GM21360 (cell line): ENCODE data around the gene EPHA2.

Source experiments
- ATAC-seq: cut with Tn5 transposase; IDR thresholded peaks from one replicate; pipeline ENCODE4 v1.9.1; 2021; ENCODE audit warnings: mild to moderate bottlenecking, moderate library complexity; ENCODE audit not compliant: unreplicated experiment

The EPHA2 gene

GRCh38 chr1:16138772-16139221 is 17.1 kb downstream of the EPHA2 start:
- ATAC-seq = no peak

- no peak for ATAC-seq
Measured at GRCh38 chr1:16137890-16138467, 17.9 kb downstream of the EPHA2 start.

- no peak for ATAC-seq
Measured at GRCh38 chr1:16135501-16135900, 20.4 kb downstream of the EPHA2 start.

DNA sequence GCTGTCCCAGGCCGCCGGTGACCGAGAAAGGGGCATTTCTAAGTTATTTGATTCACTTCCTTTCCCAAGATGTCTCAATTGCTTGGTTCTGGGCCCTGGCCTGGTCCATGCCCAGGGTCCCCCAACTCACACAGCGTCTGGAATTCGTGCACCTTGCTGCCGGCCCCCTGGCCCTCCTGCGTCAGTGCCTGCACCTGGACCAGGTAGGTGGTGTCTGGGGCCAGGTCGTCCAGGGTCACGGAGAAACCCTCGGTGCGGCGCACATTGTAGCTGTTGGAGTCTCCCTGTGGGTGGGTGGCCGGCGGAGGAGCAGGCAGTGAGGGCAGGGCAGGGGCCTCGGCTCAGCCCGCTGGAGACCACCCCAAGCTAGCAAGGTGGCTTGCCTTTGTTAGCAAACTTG is 21.0 kb downstream of the EPHA2 start:
- no peak for ATAC-seq

DNA sequence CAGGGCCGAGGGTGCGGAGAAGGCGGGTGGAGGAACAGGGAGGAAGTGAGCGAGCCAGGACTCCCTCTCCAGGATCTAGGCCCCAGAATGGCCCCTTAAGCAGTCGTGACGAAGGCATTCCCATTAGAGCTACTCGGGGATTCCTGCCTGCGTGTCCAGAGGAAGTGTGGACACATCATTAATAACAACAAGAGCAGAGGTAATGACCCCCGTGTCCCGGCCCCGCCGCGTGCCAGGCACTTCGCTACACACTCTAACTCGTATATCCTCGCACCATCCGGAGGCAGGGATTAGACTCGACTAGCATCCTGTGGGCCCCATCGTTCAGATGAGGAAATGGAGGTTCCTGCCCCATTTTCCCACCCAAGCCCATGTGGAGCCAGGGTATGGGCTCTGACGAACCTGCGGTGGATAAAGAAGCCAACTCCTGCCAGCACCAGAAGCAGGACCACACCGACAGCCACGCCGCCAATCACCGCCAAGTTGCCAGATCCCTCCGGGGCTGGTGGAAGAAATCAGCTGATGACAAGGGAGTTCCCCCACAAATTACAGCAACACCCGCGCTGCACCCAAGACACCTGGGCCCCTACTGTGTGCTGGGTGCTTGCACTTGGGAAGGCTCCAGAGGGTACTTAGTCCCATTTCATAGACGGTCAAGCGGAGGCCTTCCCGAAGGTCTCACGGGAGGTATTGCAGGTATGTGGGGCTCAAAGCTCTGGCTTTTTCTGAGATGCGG is 21.6 kb downstream of the EPHA2 start:
- ATAC-seq = no peak

DNA sequence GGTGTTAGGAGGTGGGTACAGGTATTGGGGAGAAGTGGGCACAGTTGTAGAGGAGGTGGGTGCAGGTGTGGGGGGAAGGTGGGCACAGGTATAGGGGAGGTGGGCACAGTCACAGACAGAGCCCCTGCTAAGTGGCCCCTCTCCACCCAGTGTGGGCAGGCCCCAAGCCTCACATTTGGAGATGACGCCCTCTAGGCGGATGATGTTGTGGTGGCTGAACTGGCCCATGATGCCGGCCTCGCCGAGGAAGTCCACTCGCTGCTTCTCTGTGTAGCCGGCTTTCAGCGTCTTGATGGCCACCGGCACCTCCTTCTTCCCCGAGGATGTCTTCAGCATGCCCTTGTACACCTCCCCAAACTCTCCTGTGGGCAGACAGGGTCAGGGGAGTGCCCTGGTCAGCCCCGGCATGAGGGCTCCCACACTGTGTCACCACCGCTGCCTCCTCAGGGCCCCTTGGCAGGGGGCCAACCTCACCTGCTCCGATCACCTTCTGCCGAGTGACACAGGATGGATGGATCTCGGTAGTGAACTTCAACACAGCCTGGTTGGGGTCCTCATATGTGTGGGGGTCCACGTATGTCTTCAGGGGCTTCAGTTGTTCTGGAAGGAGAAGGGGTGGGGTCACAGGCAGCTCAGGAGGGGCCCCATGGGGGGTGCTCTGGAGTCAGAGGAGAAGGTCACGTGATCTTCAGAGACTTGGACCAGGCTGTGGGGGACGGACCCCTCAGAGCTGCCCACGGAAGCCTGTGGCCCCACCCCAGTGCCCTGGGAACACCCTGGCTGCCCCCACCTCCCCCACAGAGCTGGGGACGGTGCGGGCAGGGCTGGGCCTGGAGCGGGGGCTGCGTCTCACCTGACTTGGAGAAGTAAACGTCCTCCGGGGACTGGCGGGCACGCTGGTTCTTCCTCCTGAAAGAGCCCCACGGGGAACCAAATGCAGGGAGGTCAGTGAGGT is 22.6 kb downstream of the EPHA2 start:
- ATAC-seq = no peak

DNA sequence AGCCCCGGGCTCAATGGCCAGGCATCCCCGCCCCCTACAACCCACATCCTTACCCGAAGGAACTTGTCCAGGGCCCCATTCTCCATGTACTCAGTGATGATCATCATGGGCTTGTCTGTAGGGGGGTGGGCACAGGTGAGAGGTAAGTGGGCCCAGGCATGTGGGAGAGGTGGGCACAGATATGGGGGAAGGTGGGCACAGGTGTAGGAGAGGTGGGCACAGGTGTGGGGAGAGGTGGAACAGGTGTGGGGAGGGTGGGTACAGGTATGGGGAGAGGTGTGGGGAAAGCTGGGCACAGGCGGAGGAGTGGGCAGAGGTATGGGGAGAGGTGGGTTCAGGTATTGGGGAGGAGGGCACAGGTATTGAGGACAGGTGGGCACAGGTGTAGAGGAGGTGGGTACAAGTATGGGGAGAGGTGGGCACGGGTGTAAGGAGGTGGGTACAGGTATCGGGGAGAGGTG is 23.5 kb downstream of the EPHA2 start:
- no peak for ATAC-seq

GRCh38 chr1:16131636-16132324 is 24.1 kb downstream of the EPHA2 start:
- no peak for ATAC-seq

DNA sequence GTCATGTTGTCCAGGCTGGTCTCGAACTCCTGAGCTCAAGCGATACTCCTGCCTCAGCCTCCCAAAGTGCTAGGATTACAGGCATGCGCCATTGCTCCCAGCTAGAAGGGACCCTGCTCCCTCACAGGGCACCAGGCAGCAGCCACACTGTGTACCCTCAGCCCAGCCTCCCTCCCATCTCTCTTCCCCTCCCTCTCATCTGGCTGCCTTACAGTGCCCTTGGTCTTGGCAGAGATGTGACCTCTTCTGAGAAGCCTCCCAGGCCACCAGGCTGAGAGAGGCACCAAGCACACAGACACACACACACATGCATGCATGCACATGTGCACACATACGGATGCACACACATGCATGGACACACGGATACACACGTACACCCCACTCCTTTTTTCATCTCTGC is 25.0 kb downstream of the EPHA2 start:
- ATAC-seq = no peak

- ATAC-seq = no peak
Measured at GRCh38 chr1:16129921-16130543, 25.8 kb downstream of the EPHA2 start.

DNA sequence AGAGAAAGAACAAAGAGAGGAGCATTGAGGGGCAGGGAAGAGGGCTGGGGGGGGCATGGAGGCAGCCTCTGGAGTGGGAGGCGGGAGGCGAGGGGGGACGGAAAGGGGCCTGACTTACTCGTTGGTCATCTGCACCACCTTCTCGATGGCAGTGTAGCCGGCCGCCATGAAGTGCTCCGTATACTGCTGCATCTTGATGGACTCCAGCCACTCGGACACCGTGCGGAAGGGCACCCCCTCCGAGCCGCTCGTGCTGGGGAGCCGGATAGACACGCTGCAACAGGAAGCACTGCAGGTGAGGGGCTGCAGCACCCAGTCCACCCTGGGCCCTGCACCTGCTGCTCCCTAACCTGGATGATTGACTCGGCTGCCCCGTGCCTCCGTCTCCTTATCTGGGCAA is 26.6 kb downstream of the EPHA2 start:
- no peak for ATAC-seq

GRCh38 chr1:16128338-16128741 is 27.5 kb downstream of the EPHA2 start:
- ATAC-seq = no peak

- ATAC-seq = no peak
Measured at GRCh38 chr1:16127676-16128337, 28.1 kb downstream of the EPHA2 start.

- no peak for ATAC-seq
Measured at GRCh38 chr1:16126743-16127515, 28.9 kb downstream of the EPHA2 start.

DNA sequence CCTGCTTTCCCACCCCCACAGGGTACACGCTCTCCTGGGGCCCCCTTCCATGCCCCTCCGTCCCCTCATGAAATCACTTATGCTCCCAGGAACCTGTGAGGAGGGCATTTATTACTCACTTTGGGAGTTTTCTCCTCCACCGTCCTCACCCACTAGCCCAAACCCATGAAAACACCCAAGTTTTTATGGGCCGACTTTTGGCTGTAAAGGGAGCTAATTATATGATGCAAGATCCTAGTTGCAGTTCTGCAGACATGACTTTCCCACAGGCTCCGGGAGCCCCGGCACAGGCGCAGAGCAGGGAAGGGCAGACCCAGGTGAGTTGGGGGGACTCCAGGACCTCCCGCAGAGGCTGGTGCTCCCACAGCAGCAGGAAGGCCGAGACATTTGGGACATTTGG is 29.7 kb downstream of the EPHA2 start:
- ATAC-seq = no peak

DNA sequence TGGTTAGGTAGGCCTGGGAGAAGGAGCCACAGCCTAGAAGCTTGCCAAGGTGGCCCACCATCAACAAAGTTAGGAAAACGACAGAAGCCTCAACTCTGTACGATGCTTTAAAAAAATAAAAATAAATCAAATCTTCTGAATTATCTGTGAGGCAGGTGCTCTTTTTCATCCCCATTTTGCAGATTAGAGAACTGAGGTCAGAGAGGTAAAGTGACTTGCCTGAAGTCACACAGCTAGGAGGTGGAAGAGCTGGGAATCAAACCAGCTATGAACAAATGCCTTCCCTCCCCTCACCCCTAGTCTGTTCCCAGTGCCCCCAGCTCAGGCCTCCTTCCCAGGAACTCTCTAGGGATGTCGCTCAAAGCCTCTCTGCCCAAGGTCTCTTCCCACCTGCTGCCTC is 30.4 kb downstream of the EPHA2 start:
- no peak for ATAC-seq

- ATAC-seq = no peak
Measured at GRCh38 chr1:16125088-16125470, 30.8 kb downstream of the EPHA2 start.

- no peak for ATAC-seq
Measured at GRCh38 chr1:16124377-16125087, 31.3 kb downstream of the EPHA2 start.

GRCh38 chr1:16122916-16123315 is 33.0 kb downstream of the EPHA2 start:
- ATAC-seq = no peak
